DOHH2 (cell line): Measurements from ENCODE around the gene SEPHS1.

Experiments used
- H3F3A ChIP-seq: fragments of 200-600 bp; sonication (generic), shearing (Covaris generic); 2 replicates; pipeline ENCODE4 v1.6.0; 2016; ENCODE audit warnings: antibody characterized with exemption, mild to moderate bottlenecking; ENCODE audit not compliant: control insufficient read depth, insufficient read depth
- H3K27ac ChIP-seq: fragments of 200-600 bp; sonication (generic); 2 replicates; pipeline ENCODE4 v1.5.1; 2014; ENCODE audit warnings: low read depth, mild to moderate bottlenecking, low read length, moderate library complexity
- H3K27me3 ChIP-seq: fragments of 200-600 bp; sonication (generic); 2 replicates; pipeline ENCODE4 v1.6.1; 2014; ENCODE audit warnings: mild to moderate bottlenecking, low read length, mixed read lengths; ENCODE audit not compliant: control insufficient read depth
- H3K36me3 ChIP-seq: fragments of 200-600 bp; sonication (generic); 2 replicates; pipeline ENCODE4 v1.6.1; 2014; ENCODE audit warnings: mild to moderate bottlenecking, low read length, moderate library complexity, mixed read lengths; ENCODE audit not compliant: control insufficient read depth
- H3K4me1 ChIP-seq: fragments of 200-600 bp; sonication (generic); 2 replicates; pipeline ENCODE4 v1.6.1; 2014; ENCODE audit warnings: mild to moderate bottlenecking, low read length, mixed read lengths; ENCODE audit not compliant: control insufficient read depth
- H3K4me2 ChIP-seq: fragments of 200-600 bp; sonication (generic); 2 replicates; pipeline ENCODE4 v1.6.0; 2014; ENCODE audit warnings: mild to moderate bottlenecking, low read length, moderate library complexity
- H3K4me3 ChIP-seq: fragments of 200-600 bp; sonication (generic); 2 replicates; pipeline ENCODE4 v1.5.1; 2014; ENCODE audit warnings: mild to moderate bottlenecking, low read length, mixed read lengths
- H3K79me2 ChIP-seq: fragments of 200-600 bp; sonication (generic); 2 replicates; pipeline ENCODE4 v1.6.1; 2014; ENCODE audit warnings: mild to moderate bottlenecking, low read length, mixed read lengths; ENCODE audit not compliant: control insufficient read depth
- H3K9me2 ChIP-seq: fragments of 200-600 bp; sonication (generic); replicated peaks from 2 replicates; pipeline ENCODE4 v1.6.1; 2014; ENCODE audit warnings: mild to moderate bottlenecking, low read length, mixed read lengths; ENCODE audit not compliant: control insufficient read depth
- H3K9me3 ChIP-seq: fragments of 200-600 bp; sonication (generic); 2 replicates; pipeline ENCODE4 v1.6.1; 2014; ENCODE audit warnings: antibody characterized with exemption, low read length, mixed read lengths; ENCODE audit not compliant: control insufficient read depth, insufficient read depth
- H4K20me1 ChIP-seq: fragments of 200-600 bp; sonication (generic); 2 replicates; pipeline ENCODE4 v1.6.0; 2014; ENCODE audit warnings: low read depth, mild to moderate bottlenecking, antibody characterized with exemption, low read length, moderate library complexity; ENCODE audit not compliant: control insufficient read depth, insufficient read depth
- EZH2phosphoT487 ChIP-seq: fragments of 200-600 bp; sonication (generic); IDR thresholded peaks from 2 replicates; pipeline ENCODE4 v1.6.1; 2017; ENCODE audit warnings: borderline replicate concordance, mild to moderate bottlenecking, antibody characterized with exemption, low read length, moderate library complexity, mixed read lengths
- TF ChIP-seq, protein P1 (sequence below): fragments of 200-600 bp; sonication (generic); IDR thresholded peaks from one replicate; pipeline ENCODE4 v1.5.1; 2014; ENCODE audit warnings: antibody characterized with exemption, mild to moderate bottlenecking, low read depth, low read length; ENCODE audit not compliant: poor library complexity, severe bottlenecking

Gene SEPHS1

DNA sequence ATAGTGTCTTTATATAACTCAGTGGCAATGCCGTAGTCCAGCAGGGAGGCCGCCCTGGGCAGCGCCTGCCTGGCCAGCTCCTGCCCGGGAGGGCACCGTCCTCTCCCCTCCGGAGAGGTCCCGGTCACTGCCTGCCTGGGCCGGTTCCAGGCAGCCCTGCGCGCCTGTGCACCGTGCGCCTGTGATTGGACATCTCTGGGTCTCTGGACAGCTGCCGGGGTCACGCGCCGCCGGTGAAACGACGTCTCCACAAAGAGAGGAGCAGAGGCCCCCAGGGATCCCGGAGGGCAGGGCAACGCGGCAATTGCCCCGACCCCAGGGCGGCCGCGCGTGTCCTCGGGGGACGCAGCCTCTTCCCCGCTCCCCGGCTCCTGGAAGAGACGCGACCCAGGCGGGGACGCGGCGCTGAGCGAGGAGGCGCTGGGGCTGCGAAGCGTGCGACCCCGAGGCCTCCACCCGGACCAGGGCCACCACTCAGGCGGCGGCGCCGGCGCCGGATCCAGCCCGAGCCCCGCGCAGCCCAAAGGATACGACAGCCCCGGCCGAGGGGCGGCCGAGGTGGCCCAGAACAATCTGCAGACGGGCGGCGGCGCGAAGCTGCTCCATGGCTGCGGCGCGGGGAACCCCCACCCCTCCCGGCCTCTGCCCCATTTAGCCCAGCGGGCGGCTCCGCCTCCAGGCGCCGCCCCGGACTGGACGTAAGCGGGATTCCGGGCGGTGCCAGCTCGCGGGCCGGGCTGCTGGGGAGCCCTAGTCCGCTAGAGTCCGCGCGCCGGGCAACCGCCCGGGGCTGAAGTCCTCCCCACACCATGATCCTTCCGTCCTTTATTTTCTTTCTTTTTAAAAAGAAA, 48.4 kb downstream of the SEPHS1 start, which contains the start of gene PHYH:
Gene PHYH, minus strand, starts transcription at position 628 of the 851 bp plus-strand sequence. Its CDS starts 22 bp downstream, at position 606.
- H3K27ac ChIP-seq = peak within 1 kb of the TSS; percentile 5; the same call in 1 of the 2 replicates
- H3K36me3 ChIP-seq = peaks cover 2% of the 10 kb centered on the region; the same call in 1 of the 2 replicates
- TF ChIP-seq, protein P1, sequence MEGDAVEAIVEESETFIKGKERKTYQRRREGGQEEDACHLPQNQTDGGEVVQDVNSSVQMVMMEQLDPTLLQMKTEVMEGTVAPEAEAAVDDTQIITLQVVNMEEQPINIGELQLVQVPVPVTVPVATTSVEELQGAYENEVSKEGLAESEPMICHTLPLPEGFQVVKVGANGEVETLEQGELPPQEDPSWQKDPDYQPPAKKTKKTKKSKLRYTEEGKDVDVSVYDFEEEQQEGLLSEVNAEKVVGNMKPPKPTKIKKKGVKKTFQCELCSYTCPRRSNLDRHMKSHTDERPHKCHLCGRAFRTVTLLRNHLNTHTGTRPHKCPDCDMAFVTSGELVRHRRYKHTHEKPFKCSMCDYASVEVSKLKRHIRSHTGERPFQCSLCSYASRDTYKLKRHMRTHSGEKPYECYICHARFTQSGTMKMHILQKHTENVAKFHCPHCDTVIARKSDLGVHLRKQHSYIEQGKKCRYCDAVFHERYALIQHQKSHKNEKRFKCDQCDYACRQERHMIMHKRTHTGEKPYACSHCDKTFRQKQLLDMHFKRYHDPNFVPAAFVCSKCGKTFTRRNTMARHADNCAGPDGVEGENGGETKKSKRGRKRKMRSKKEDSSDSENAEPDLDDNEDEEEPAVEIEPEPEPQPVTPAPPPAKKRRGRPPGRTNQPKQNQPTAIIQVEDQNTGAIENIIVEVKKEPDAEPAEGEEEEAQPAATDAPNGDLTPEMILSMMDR = no peak
- TF ChIP-seq EZH2phosphoT487 = no peak
- 0 out of 2 replicates have a peak, but pooled peaks cover 3% of the 10 kb centered on the region for H3K79me2 ChIP-seq
- H3F3A ChIP-seq = peaks cover 12% of the 10 kb centered on the region; the same call in 1 of the 2 replicates
- no peaks in the 10 kb centered on the region for H3K9me2 ChIP-seq
- no peaks in the 10 kb centered on the region for H3K27me3 ChIP-seq
- H3K4me2 ChIP-seq = peak within 1 kb of the TSS; percentile 88
- no peaks in the 10 kb centered on the region for H4K20me1 ChIP-seq
- H3K4me3 ChIP-seq = peak within 1 kb of the TSS; percentile 65
- H3K9me3 ChIP-seq = no peaks in the 10 kb centered on the region
- peaks cover 38% of the 10 kb centered on the region for H3K4me1 ChIP-seq

DNA sequence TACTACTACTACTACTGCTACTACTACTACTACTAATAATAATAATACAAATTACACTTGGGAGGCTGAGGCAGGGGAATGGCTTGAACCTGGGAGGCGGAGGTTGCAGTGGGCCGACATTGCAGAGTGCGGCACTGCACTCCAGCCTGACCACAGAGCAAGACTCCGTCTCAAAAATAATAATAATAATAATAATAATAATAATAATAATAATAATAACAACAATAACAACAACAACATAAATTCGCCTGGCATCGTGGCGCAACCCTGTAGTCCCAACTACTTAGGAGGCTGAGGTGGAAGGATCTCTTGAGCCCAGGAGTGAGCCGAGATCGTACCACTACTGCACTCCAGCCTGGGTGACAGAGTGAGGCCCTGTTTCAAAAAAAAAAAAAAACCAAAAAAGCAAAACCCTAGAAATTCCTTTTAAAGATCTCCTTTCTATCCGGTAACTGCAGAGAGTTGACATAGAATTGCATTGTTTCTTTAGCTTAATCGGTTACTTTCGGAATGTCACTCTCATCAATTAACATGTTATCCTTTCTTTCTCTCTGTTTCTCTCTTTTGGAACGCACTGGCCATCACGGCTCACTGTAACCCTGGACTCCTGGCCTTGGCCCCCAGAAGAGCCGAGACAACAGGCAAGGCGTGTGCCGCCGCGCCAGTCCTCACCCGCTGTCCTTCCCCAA, 49.2 kb downstream of the SEPHS1 start:
- H3K4me1 ChIP-seq = peaks cover 32% of the 10 kb centered on the region
- peak overlapping the region; percentile 65 for H3K4me3 ChIP-seq
- no peak overlapping the region for H3K27ac ChIP-seq

DNA sequence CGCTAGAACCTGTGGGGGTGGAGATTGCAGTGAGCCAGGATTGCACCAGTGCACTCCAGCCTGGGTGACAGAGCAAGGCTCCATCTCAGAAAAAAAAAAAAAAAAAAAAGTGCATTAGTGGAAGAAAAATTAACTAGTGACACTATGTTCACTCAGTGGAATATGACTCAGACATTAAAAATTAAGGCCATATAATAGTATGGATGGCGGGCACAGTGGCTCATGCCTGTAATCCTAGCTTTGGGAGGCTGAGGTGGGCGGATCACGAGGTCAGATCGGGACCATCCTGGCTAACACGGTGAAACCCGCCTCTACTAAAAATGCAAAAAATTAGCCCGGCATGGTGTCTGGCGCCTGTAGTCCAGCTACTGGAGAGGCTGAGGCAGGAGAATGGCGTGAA, 51.6 kb downstream of the SEPHS1 start:
- Histone ChIP-seq H3K4me3 (no peak overlapping the region), H3K9me3 (no peaks in the 10 kb centered on the region), H3K4me1 (peaks cover 17% of the 10 kb centered on the region), H4K20me1 (no peaks in the 10 kb centered on the region), H3K4me2 (no peak overlapping the region), H3K79me2 (0 out of 2 replicates have a peak, but pooled peaks cover 3% of the 10 kb centered on the region), H3F3A (peaks cover 9% of the 10 kb centered on the region; the same call in 1 of the 2 replicates), H3K27ac (no peak overlapping the region), H3K27me3 (no peaks in the 10 kb centered on the region), H3K36me3 (peaks cover 4% of the 10 kb centered on the region; the same call in 1 of the 2 replicates), H3K9me2 (no peaks in the 10 kb centered on the region)
- TF ChIP-seq, protein P1 = no peak
- no peak for TF ChIP-seq EZH2phosphoT487

More for the DNA sequence above, 49.2 kb downstream of the SEPHS1 start:
- H3K4me2 ChIP-seq = peak overlapping the region; percentile 88
- no peaks in the 10 kb centered on the region for H3K27me3 ChIP-seq
- H3F3A ChIP-seq = peaks cover 12% of the 10 kb centered on the region; the same call in 1 of the 2 replicates
- H3K9me2 ChIP-seq = no peaks in the 10 kb centered on the region
- H4K20me1 ChIP-seq = no peaks in the 10 kb centered on the region
- peaks cover 4% of the 10 kb centered on the region; the same call in 1 of the 2 replicates for H3K36me3 ChIP-seq
- 0 out of 2 replicates have a peak, but pooled peaks cover 3% of the 10 kb centered on the region for H3K79me2 ChIP-seq
- TF ChIP-seq, protein P1 = no peak
- TF ChIP-seq EZH2phosphoT487 = no peak
- H3K9me3 ChIP-seq = no peaks in the 10 kb centered on the region
